GM21825 (cell line): ENCODE measurements around the gene SRPX2.
A peak's percentile ranks its signal among the peaks of the same experiment; 100 is the strongest.
"Not testable (repeated sequence)": the region's sequence is repeated elsewhere in the genome, so short reads cannot be mapped to it uniquely, and the experiment has no call there.

Experiments
- ATAC-seq: cut with Tn5 transposase; IDR thresholded peaks from one replicate; pipeline ENCODE4 v1.9.1; 2021; ENCODE audit warnings: mild to moderate bottlenecking, moderate library complexity; ENCODE audit not compliant: unreplicated experiment

The SRPX2 gene

DNA sequence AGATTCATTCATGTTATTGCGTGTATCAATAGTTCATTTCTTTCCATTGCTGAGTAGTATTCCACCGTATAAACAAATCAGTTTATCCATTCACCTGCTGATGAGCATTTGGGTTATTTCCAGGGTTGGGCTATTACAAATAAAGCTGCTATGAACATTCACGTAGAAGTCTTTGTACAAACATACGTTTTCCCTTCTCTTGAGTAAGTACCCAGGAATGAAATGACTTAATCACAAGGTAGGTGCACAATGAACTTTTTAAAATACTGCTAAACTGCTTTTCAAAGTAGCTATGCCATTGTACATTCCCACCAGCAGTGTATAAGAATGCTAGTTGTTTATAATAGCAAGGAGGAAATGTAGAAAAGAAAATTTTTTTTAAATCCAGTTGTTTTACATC lies 52.0 kb downstream of the SRPX2 start:
- ATAC-seq, result no peak

DNA sequence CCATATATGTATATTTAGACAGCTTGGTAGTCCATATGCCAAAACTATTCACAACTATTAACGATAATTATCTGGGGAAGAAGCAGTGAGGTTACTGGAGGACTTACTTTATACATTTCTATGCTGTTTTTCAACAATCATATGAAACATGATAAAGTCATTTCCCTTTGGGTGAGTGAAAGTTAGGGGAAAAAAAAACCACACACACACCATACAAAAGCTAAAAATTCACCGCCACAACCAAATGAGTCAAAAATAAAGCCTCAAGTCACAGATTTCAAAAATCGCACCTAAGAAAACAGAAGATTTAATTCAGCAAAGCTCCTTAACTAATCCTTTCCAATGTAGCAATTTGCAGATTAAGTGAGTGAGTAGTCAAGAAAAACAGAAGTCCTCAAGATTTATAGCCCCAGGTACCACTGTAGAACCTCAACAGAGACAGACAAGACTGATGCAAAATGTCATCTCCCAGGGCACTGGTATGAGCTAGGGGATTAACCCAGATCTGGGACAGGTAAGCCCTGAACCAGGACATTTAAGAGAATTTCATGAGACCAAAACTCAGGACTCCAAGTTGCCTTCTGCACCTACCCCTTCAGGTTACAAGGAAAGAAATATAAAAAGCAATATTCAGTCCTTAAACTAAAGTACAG lies 52.8 kb downstream of the SRPX2 start:
- ATAC-seq, result no peak

DNA sequence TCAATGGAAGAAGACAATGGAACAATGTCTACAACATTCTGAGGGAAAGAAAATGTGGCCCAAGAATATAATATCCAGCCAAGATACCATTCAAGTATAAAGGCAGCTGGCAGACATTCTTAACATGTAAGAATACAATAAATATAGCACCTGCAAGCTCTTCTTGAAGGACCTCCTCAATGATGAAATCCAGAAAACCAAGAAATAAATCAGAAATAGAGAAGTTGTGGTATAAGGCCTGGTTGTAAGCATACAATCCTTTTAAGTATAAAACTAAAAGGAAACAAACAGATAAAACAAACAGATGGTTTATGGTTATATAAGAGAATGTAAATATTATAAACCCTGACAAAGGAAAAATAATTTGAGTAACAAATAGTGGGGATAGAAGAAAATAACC lies 54.6 kb downstream of the SRPX2 start:
- ATAC-seq, result no peak

DNA sequence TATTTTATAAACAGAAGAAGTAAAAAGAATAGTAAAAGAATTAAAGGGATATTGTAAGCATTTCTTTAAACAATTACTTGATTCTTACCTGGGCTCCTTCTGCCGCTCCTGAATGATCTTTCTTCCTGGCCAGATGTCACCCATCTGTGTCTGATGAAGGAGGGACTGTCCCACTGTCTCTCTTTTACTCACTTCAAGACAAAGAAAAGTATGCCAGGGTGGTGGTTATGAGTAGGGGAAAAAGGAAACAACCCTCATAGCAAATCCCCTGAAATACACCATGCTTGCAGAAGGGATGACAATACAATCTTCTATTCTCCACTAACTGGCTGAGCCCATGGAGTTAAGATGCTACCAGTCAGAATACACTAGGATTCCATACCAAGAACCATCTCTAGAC lies 56.8 kb downstream of the SRPX2 start:
- peak; percentile 70 for ATAC-seq

DNA sequence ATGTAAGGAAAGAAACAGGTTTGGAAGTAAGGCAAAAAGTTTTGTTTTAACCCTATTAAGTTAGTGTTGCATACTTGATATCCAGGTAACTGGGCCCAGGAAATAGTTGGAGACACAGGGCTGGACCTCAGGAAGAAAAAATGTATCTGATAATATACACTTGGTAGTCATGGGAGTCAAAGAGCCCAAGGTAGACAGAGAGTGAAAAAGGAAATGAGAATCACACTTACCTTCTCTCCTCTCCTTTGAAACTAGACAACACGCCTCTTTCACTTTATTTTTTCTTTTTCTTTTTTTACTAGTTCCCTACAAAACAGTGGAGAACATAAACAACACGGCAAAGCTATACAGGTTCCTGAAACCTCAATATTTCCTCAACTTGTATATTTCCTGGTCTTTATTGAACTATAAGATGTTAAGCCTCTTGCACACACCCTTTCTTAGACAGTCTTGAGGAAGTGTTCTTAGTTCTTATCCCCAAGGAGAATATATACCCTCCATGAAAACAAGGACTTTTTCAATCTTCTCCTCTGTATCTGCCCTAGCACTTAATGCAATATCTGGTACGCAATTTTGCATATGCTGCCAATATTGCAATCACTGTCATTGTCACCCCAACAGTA lies 60.7 kb downstream of the SRPX2 start:
- ATAC-seq, result no peak

DNA sequence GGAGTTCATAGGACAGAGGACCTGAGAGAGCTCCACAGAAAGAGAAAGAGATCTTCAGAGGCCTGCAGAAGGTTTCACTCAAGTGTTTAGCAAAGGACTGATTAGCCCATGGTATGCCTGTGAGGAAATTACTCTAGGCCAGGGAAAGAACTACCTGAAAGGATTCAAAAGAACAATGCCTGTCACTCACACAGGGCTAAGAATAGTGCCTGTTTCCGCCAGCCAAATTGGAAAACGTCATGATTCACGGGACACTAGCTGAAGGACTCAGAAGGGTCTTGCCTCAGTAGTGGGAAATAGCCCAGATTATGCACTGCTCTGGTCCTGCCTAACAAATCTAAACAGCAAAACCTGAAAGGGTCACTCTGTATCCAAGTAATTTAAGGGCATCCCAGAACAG lies 66.8 kb downstream of the SRPX2 start:
- no peak for ATAC-seq

DNA sequence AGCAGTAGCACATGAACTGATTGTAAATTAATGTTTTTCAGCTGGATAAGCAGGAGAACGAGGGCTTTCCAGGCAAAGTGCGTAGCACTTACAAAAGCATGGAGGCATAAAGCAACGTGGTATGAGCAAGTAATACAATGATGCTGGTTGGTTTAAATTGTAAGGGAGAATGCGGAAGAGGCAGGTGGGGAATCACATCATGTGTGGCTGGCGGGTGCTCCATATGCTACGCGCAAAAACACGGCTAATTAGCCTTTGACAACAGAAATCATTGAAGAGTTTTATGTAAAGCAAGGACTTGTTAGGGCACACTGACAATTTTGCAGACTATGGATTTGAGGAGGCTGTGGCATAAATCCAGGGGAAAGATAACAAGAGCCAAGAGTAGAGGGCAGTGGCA lies 73.4 kb downstream of the SRPX2 start:
- no peak for ATAC-seq

DNA sequence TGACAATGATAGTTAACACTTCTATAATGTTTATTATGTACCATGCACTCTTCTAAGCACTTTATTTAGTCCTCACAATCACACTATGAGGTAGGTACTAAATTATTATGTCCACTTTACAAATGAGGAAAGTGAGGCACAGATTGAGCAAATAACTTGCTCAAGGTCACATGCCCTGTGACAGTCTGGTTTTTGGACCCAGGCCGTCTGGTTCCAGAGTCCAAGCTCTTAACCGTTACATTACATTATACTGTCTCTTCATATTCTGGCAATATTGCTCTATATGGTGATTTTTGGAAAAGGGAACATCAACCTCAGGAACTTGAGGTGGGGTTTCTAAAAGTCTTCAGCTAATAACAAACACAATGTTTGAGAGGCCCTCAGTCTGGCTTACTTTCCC lies 75.1 kb downstream of the SRPX2 start:
- no peak for ATAC-seq

DNA sequence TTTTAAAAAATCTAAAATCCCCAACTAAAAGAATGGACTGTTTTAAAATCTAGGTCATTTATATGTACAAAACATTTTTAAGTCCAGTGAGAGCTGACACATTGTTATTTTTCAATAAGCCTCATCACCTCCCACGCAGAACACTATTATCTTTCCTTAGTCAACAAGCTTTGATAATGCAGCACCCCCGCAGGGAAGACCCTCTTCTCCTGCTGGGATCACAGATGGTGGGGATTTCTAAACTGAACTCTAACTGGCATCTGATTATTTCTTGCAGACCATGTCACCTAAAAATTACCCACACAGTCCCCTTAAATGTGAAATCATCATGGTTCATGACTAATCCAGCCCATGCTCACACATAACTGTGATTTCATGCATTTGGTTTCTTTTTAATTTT lies 76.3 kb downstream of the SRPX2 start:
- ATAC-seq, result no peak

DNA sequence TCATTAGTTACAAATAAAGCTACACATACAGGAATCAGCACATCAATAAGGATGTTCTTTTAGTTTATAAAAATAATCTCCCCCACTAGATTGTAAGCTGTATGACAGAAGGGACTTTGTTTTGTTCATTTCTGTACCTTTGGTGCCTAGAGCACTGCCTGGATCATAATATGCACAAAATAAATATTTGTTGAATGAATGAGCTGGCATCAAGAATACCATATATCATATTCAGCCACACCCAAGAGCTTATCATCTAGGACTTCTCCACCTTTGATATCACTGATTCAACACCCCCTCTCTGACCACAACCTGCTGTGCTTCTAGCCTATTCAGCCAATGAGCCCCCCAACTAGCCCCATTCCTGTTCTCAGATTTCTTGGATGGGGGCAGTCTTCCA lies 77.3 kb downstream of the SRPX2 start:
- no peak for ATAC-seq

DNA sequence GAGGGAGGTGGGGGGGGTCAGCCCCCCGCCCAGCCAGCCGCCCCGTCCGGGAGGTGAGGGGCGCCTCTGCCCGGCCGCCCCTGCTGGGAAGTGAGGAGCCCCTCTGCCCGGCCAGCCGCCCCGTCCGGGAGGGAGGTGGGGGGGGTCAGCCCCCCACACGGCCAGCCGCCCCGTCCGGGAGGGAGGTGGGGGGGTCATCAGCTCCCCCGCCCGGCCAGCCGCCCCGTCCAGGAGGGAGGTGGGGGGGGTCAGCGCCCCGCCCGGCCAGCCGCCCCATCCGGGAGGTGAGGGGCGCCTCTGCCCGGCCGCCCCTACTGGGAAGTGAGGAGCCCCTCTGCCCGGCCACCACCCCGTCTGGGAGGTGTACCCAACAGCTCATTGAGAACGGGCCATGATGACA lies 80.0 kb downstream of the SRPX2 start:
- not testable (repeated sequence) for ATAC-seq
